Skeletal muscle tissue (tissue), 4 donors: ENCODE results near the gene LAIR1. TPM values are rescaled to one million over a fixed set of nuclear protein-coding genes. Genes with fewer than 3 reads are reported as not detected.

Experiments used
- H3K27ac ChIP-seq: one replicate; pipeline ENCODE4 v1.7.0; 2013; ENCODE audit warnings: mild to moderate bottlenecking, low read depth, low read length, inconsistent platforms
- H3K27me3 ChIP-seq, 3 donors: one replicate each; pipeline ENCODE4 v1.7.0; 2013; ENCODE audit warnings: low read length in 3 of 3; ENCODE audit not compliant: control insufficient read depth in 3 of 3, insufficient read depth in 3 of 3
- H3K36me3 ChIP-seq, 3 donors: one replicate each; pipeline ENCODE4 v1.7.0; 2013; ENCODE audit warnings: low read length in 3 of 3; ENCODE audit not compliant: control insufficient read depth in 3 of 3, insufficient read depth in 3 of 3
- H3K4me1 ChIP-seq, 3 donors: one replicate each; pipeline ENCODE4 v1.7.0; 2013; ENCODE audit warnings: low read length in 3 of 3, mild to moderate bottlenecking in 3 of 3; ENCODE audit not compliant: control insufficient read depth in 3 of 3, insufficient read depth in 3 of 3
- H3K4me3 ChIP-seq, 3 donors: one replicate each; pipeline ENCODE4 v1.7.0; 2013; ENCODE audit warnings: low read length in 3 of 3
- H3K9ac ChIP-seq, 3 donors: one replicate each; pipeline ENCODE4 v1.7.0; 2013; ENCODE audit warnings: low read length in 3 of 3, mild to moderate bottlenecking in 3 of 3, moderate library complexity in 2 of 3, low read depth in 1 of 3
- H3K9me3 ChIP-seq, 3 donors: one replicate each; pipeline ENCODE4 v1.7.0; 2013; ENCODE audit warnings: low read length in 3 of 3; ENCODE audit not compliant: control insufficient read depth in 3 of 3
- total RNA-seq: library from RNA; depleted of rRNA; stranded (reverse); fragments of >200 nt; gene quantifications from one replicate; pipeline ENCODE4 v1.2.3, GENCODE V29; 2014
- donor health status: Osteomylitis.

LAIR1 gene
- total RNA-seq, 1 donor from 2014 or later = 8.4 TPM

DNA sequence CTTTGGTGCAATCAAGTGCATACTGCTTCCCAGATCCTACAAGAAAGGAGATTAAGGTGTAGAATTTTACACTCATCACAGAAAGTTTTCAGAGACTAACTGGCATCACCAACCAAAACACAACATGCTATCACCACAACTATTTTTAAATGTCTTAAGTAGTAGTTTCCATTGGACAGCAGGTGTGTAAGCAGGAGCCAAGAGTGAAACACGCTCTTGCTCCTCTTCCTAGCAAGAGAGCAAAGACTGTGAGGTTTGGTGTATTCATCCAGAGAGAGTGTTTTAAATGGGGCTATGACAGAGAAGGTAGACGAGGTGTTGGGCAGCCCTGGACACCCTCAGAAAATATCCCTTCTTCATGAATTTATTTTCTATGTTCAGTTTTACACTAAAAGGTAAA lies 13.3 kb downstream of the LAIR1 start:
- no peaks in the 10 kb centered on the region for H3K36me3 ChIP-seq
- no peaks in the 10 kb centered on the region for H3K4me1 ChIP-seq
- no peaks in the 10 kb centered on the region for H3K27me3 ChIP-seq
- no peak overlapping the region for H3K4me3 ChIP-seq
- no peak overlapping the region for H3K9ac ChIP-seq
- H3K9me3 ChIP-seq = peaks cover 0 to 3% (median 0%) of the 10 kb centered on the region in 3 donors
- no peak overlapping the region for H3K27ac ChIP-seq

DNA sequence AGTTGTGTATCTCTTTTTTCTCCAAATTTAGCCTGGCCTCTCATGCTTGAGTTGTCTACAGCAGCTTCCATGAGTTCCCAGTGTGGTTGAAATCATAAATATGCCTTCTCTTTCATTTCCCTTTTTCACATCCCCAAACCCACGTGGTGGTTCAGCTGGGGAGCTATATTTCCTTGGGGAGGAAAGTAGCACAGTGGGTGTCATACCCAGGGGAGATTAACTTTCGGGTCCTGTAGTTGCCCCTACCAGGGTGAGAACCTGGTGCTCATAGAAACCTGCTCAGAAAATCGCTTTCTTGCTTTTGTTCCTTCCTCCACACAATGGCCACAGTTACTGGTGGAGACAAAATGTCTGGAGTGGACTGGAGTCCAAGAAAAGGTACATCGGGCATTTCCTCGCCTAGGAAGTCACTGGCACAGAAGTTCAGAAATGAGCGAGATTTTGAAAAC lies 18.8 kb downstream of the LAIR1 start:
- Histone ChIP-seq H3K27me3 (no peaks in the 10 kb centered on the region), H3K4me1 (no peaks in the 10 kb centered on the region), H3K9ac (no peak overlapping the region), H3K4me3 (no peak overlapping the region), H3K36me3 (no peaks in the 10 kb centered on the region), H3K9me3 (peaks cover 0 to 3% (median 0%) of the 10 kb centered on the region in 3 donors), H3K27ac (no peak overlapping the region)

DNA sequence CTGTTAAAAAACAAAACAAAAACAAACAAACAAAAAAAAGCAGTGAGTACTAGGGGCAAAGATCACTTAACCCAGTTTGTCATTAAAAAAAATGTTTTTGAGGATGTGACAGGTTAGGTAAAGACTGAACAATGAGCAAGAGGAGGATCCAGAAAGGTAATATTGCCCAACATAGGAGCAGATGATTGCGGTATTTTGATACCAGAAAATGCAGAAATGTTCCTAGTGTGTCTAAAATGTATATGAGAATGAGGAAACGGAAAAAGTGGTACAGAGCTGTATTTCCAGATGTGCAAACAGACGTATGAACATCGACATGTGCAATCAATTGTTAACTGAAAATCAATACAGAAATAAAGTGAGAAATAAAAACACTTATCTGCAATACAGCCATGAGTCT lies 20.9 kb downstream of the LAIR1 start:
- Histone ChIP-seq H3K27ac (no peak overlapping the region), H3K9me3 (no peaks in the 10 kb centered on the region), H3K36me3 (no peaks in the 10 kb centered on the region), H3K4me1 (no peaks in the 10 kb centered on the region), H3K27me3 (peaks cover 0 to 8% (median 0%) of the 10 kb centered on the region in 3 donors), H3K9ac (no peak overlapping the region), H3K4me3 (no peak overlapping the region)

DNA sequence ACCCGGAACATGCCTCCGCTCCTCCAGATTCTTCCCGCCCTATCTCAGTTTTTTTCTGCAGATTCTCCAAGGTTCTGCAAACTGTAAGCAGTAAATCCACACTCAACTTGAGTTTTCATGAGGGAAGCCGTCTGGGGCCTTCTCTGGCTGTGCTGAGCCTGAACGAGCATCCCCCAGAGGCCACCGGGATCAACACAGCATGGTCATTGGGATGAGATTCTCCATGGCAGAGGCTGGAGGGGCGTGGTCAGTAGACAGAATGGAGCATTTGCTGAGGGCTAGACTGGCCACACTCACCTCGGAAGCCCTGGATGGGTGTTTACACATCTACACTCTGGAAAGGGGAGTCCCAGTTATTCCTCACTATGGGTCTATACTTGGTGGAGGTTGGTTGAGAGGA lies 23.4 kb downstream of the LAIR1 start:
- Histone ChIP-seq H3K4me3 (no peak overlapping the region), H3K9ac (no peak overlapping the region)

DNA sequence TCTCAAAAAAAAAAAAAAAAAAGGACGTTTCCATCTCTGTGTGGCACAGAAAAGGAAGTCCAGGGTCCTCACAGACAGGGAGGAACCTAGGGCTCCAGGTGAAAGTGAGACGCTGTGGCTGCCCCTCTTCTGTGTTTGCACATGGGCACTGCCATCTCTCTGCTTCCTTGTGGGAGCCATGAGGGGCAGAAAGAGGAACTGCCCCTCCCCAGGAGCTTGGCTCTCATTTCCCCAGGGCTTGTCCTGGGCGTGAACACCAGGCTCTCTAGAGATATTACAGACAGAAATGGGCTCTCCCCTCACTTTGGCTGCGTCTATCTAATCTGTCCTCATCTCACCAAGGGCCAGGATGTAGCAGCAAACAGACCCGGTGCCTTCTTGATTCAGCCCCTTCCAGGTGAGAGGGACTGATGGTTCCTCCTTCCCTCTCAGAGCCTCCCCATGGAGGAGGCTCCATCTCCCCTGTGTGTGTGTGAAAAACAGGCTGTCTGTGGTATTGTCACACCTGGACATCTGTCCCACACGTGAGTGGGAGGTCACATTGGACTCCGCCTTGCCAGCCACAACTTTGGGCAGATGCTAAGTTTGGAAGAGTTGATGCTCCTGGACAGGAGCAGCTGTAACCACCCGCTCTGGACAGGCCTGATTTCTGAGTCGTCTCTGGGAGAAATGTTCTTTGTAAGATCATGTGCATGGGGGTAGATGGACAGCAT lies 24.9 kb downstream of the LAIR1 start:
- no peak overlapping the region for H3K27ac ChIP-seq

More for the DNA sequence above, 23.4 kb downstream of the LAIR1 start:
- Histone ChIP-seq H3K4me1 (no peaks in the 10 kb centered on the region), H3K36me3 (no peaks in the 10 kb centered on the region), H3K27me3 (peaks cover 0 to 10% (median 0%) of the 10 kb centered on the region in 3 donors), H3K9me3 (no peaks in the 10 kb centered on the region), H3K27ac (no peak overlapping the region)

DNA sequence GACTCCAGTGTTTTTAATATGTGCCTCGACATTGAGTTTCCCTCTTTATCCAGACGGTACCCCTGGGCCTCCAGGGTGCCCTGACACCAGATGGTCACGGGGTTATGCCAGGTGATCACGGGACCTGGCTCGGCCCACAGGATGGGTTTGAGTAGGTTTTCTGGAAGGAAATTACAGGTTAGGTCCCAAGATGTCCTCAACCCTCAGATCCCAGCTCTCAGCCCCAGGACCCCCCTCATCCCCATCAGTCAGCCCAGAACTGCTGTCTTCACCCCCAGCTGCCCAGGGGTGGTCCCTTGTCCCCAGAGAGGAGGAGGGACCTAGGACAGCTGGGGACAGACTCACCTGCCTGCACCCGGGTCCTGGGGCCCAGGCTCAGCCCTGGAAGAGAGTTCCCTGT lies 26.2 kb downstream of the LAIR1 start:
- Histone ChIP-seq H3K4me1 (no peaks in the 10 kb centered on the region), H3K27me3 (peaks cover 0 to 13% (median 0%) of the 10 kb centered on the region in 3 donors), H3K27ac (no peak overlapping the region), H3K4me3 (no peak overlapping the region), H3K9me3 (no peaks in the 10 kb centered on the region), H3K9ac (no peak overlapping the region), H3K36me3 (no peaks in the 10 kb centered on the region)

More for the DNA sequence above, 24.9 kb downstream of the LAIR1 start:
- Histone ChIP-seq H3K4me1 (no peaks in the 10 kb centered on the region), H3K9ac (no peak overlapping the region), H3K27me3 (peaks cover 0 to 13% (median 0%) of the 10 kb centered on the region in 3 donors), H3K4me3 (no peak overlapping the region), H3K36me3 (no peaks in the 10 kb centered on the region), H3K9me3 (no peaks in the 10 kb centered on the region)

DNA sequence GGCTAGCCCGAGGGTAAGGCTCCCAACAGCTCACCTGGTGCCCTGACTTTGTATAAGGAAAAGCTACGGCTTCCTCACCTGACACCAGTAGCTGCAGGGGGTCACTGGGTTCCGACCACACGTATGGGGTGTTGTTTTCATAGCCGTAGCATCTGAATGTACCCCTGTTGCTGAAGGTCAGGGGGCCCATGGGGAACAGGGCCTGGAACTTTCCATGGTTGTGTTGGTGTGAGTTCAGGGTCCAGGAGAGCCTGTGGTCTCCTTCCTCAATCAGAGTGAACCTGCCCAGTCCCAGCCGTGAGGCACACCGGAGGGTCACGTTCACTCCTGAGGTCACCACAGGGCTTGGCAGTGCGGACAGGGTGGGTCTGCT lies 26.9 kb downstream of the LAIR1 start:
- no peaks in the 10 kb centered on the region for H3K4me1 ChIP-seq
- H3K36me3 ChIP-seq = no peaks in the 10 kb centered on the region
- H3K9me3 ChIP-seq = no peaks in the 10 kb centered on the region
- H3K27ac ChIP-seq = no peak overlapping the region
- peaks cover 0 to 13% (median 0%) of the 10 kb centered on the region in 3 donors for H3K27me3 ChIP-seq
- no peak overlapping the region for H3K4me3 ChIP-seq
- no peak overlapping the region for H3K9ac ChIP-seq

DNA sequence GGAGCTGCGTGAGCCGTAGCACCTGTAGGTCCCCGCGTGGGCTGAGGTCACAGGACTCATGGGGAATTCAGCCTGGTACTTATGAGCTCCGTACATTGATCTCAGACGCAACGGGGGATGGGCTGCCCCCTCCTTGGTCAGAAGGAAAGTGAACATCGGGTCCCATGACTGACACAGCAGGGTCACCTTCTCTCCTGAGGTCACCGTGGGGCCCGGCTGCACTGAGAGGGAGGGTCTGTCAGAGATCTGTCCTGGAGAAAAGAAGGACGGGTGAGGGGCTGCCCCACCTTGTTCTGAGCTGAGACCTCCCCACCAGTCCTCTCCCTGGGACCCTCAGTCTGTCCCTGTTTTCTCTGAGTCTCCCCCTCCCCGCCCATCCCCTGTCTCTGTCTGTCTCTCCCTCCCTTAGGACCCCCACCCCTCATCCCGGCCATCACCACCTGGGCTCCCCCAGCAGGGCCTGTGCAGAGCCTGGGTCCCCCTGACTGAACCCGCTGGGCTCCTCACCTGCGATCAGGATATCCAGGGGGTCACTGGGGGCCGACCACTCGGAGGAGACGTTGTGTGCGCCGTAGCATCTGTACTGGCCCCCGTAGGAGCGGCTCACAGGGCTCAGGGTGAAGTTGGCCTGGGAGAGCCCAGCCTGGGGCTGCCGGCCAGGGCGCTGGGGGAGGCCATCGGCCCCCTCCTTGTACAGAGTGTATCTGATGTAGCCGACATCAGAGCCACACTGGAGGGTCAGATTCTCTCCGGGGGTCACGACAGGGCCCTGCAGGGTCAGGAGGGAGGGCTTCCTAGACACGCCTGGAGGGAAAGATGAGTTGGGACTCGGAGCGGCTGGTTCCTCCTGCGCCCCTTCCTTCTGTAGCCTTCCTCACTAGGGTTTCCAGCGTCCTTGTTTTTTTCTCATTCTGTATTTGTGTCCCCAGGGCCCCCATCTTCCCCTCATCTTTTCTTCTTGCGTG lies 27.6 kb downstream of the LAIR1 start:
- no peaks in the 10 kb centered on the region for H3K36me3 ChIP-seq
- H3K9ac ChIP-seq = no peak overlapping the region
- H3K4me1 ChIP-seq = no peaks in the 10 kb centered on the region
- H3K9me3 ChIP-seq = no peaks in the 10 kb centered on the region
- H3K27ac ChIP-seq = no peak overlapping the region
- H3K4me3 ChIP-seq = no peak overlapping the region
- H3K27me3 ChIP-seq = peaks cover 0 to 13% (median 0%) of the 10 kb centered on the region in 3 donors

DNA sequence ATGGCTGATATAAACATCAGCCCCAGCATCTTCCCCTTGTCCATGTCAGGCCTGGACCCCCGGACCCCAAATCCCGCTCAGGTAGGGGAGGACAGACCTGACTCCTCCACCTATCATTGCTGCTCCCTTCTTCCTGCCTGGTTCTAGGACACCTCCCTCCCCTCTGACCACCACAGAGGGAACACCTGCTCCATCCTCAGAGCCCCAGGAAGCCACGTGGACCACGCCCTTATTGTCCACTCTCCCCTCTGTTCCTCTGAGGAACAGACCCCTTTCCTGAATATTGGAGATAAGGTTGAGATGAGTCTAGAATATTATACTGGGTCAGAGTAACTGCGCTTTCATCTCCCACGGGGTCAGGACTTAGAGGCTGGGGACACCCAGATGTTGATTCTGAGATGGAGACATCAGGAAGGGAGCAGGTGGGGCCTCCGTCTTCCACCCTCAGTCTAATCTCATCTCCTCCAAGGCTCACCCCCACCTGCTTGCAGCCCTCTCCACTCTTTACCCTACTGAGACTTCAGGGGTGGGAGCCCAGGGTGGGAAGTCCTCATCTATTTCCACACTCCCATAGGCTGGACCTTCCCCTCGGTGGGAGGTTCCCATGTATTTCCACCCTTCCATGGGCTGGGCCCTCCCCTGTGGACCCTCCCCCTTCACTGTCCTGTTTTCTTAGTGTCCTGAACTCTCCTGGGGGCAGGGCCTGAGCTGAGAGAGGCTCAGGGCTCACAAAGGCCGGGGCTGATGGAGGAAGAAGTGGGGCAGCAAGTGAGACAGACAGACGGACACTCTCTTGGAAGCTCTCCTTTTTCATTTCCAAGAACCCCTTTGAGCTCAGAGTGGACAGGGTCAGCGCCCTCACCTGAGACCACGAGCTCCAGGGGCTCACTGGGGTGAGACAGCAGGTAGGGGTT lies 28.5 kb downstream of the LAIR1 start:
- Histone ChIP-seq H3K27ac (no peak overlapping the region), H3K9me3 (no peaks in the 10 kb centered on the region), H3K4me3 (no peak overlapping the region), H3K27me3 (peaks cover 0 to 13% (median 4%) of the 10 kb centered on the region in 3 donors), H3K36me3 (no peaks in the 10 kb centered on the region), H3K9ac (no peak overlapping the region), H3K4me1 (no peaks in the 10 kb centered on the region)
